A549 treated with RU486 at 1 μM for 4 hours (cell line): Measurements from ENCODE around the gene CD47. TPM values are rescaled to one million over a fixed set of nuclear protein-coding genes. Genes with fewer than 3 reads are reported as not detected.

Experiments used
- total RNA-seq: library from RNA; stranded (reverse); fragments of 200-300 nt; extraction: Qiagen RNA extraction; gene quantifications from 5 replicates; pipeline ENCODE4 v1.2.3, GENCODE V29; 2022; ENCODE audit warnings: low read depth

The CD47 gene
- 25.9 to 45.2 TPM (median 39.6 TPM) in 5 replicates for total RNA-seq

DNA sequence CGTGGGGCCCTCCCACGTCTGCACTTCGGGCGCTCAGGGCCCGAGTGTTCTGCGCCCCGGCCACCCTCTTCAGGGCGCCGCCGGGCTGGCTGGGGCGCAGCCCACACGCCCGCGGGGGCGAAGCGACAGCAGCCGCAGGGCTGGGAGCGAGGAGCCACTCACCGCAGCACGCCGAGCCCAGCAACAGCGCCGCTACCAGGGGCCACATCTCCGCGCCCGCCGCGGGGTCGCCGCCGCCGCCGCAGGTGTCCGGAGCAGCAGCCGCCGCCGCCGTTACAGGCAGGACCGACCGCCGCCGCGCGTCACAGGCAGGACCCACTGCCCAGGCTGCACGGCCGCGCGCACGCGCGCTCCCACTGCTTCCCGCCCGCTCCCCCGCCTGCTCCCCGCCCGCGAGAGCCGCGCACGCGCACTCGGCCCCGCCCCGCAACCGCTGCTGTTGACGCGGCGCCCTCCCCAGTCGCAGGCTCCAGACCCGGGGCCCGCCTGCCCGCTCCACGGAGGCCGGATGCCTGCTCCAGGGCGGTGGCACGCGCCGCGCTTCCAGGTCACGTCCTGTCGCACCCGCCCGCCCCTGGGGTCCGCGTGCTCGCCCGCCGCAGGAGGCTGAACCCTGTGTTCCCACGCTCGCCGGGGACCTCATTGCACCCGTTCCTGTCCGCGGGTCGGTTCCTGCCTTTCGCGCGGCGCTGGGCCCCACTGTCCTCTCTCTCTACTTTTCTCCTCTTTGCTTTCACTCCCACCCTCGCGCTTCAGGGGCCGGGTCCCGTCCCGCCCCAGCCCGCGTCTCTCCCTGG lies at the start of gene CD47:
TSS of gene CD47 (minus strand) at position 331 of the 797 bp plus-strand sequence. CDS start at position 208, 123 bp downstream.

Other genes with a start within 250 kb of the CD47 start
- gene IFT57, start 131.4 kb upstream of the CD47 start, total RNA-seq: 31.8 to 53.4 TPM (median 46.1 TPM) in 5 replicates
- 0.03 to 0.14 TPM (median 0.10 TPM) in 4 of 5 replicates, not detected in the other for gene HHLA2, start 205.5 kb upstream of the CD47 start, total RNA-seq